ENCODE results near the gene STARD10.
"Not testable (repeated sequence)": the region's sequence is repeated elsewhere in the genome, so short reads cannot be mapped to it uniquely, and the experiment has no call there.

STARD10 gene

DNA sequence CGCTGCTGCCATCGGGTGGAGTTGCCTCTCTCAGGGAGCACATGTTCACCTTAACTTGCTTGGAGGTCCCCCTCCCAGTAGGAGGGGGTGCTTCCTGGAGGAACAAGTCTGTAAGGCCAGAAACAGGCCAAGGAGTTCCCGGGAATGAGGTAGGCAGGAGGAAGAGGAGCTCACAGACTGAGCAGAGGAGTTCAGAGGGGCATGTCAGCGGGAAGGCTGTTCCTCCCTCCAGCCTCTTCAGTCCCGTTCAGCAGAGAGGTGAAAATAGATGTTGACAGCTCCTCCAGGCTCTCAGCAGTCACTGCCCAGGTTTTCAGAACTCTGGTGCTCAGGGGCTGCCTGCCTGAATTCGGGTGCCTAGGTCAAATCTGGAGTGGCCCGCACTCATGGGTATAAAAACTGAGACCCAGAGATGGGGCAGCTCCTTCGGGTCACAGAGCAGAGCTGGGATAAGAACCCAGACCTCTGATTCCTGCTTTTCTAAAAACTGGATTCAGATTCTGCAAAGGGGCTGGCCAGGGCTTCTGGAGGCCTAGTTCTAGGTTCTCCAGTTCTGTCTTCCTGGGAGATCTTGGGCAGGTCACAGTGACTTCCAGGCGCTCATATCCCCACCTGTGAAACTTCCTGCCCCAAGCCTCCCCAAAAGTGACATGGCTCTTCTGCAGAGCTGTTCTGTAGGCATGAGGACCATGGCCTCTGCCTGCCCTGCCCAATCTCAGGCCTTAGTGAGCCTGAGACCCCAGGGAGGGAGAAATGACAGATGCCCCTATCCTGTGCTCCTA, 38.6 kb upstream of the STARD10 start:
- no peak overlapping the region for H3K9ac ChIP-seq (ENCODE audit: low read length)
- H3K4me3 ChIP-seq (ENCODE audit: low read length) = no peak overlapping the region
- H3K36me3 ChIP-seq (ENCODE audit: control insufficient read depth, insufficient read depth, low read length, severe bottlenecking) = peaks cover 4% of the 10 kb centered on the region
- peaks cover 16% of the 10 kb centered on the region for H3K4me1 ChIP-seq (ENCODE audit: control insufficient read depth, insufficient read depth, low read length)
- no peak for DNase-seq (ENCODE audit: low read depth)
- H3K27me3 ChIP-seq (replicated peaks; ENCODE audit: control insufficient read depth, insufficient read depth, low read length) = no peaks in the 10 kb centered on the region
- H3K9me3 ChIP-seq (ENCODE audit: control insufficient read depth, low read length) = no peaks in the 10 kb centered on the region

DNA sequence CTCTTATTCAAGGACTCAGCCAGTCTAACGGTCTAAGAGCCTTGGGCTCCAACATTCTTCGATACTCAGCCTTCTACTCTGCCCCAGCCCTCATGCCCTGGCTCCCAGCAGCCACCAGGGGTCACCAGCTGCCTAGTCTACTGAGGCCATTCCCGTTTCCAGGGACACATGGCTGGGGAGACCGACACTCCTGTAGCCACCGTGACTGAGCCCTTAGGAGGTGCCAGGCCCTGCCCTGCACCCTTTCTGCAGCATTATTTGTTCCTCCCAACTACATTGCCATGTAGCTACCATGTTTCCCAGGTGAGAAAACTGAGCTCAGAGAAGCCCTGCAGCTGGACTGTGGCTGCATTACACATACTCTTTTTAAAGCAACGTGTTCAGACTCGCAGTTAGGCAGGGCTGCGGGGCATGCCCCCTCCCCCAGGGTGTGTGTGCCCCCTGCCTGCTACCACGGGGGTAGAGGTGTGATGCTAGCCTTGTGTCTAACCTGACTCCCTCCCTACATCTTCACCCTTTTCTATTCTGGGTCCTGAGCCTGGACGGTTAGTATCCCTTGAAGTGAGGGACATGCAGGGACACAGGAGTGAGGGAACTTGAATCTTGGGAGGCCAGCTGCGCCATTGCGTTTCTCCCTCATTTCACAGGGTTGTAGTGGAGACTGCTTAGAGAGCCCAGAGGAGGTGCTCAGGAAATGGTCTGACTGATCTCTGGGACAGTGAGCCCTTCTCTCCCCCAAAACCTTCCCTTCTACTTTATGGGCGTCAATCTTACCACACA, 37.9 kb upstream of the STARD10 start:
- H3K4me3 ChIP-seq (ENCODE audit: low read length) = no peak overlapping the region
- DNase-seq (ENCODE audit: low read depth) = peak; percentile 90
- no peaks in the 10 kb centered on the region for H3K9me3 ChIP-seq (ENCODE audit: control insufficient read depth, low read length)
- no peaks in the 10 kb centered on the region for H3K36me3 ChIP-seq (ENCODE audit: control insufficient read depth, insufficient read depth, low read length, severe bottlenecking)
- no peaks in the 10 kb centered on the region for H3K27me3 ChIP-seq (replicated peaks; ENCODE audit: control insufficient read depth, insufficient read depth, low read length)
- peak overlapping the region; percentile 9 for H3K9ac ChIP-seq (ENCODE audit: low read length)
- peaks cover 16% of the 10 kb centered on the region for H3K4me1 ChIP-seq (ENCODE audit: control insufficient read depth, insufficient read depth, low read length)

DNA sequence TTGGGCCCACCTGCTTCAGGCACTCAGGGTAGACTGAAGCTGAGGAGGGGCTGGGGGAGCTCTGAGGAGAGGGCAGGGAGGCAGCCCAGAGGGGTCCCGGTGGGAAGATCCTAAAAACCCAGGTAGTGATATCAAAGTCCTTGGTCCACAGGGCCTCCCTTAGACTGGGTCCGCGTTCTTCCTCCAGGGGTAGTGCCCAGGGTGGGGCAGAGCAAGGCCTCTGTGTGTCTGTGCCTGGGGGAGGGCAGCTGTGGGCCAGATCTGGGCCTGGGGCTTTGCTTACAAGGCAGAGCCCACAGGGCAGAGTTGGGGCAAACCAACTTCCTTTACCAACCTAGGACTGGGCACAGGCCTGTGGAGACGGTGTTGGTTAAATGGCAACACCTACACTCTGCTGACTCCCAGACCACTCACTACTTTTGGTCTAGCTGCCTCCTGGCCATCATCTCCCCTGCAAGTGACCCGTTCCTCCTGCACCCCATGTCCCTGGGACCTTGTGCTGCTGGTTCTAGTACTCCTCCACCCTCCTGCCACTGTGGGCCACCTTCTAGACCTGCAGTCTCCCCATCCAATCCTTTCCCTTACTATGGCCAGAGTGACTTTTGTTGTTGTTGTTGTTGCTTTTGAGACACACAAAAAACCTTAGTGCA, 36.2 kb upstream of the STARD10 start:
- H3K9ac ChIP-seq (ENCODE audit: low read length) = no peak overlapping the region
- DNase-seq (ENCODE audit: low read depth) = no peak
- H3K4me1 ChIP-seq (ENCODE audit: control insufficient read depth, insufficient read depth, low read length) = peaks cover 13% of the 10 kb centered on the region
- H3K4me3 ChIP-seq (ENCODE audit: low read length) = no peak overlapping the region
- H3K36me3 ChIP-seq (ENCODE audit: control insufficient read depth, insufficient read depth, low read length, severe bottlenecking) = no peaks in the 10 kb centered on the region
- H3K27me3 ChIP-seq (replicated peaks; ENCODE audit: control insufficient read depth, insufficient read depth, low read length) = no peaks in the 10 kb centered on the region
- H3K9me3 ChIP-seq (ENCODE audit: control insufficient read depth, low read length) = no peaks in the 10 kb centered on the region

DNA sequence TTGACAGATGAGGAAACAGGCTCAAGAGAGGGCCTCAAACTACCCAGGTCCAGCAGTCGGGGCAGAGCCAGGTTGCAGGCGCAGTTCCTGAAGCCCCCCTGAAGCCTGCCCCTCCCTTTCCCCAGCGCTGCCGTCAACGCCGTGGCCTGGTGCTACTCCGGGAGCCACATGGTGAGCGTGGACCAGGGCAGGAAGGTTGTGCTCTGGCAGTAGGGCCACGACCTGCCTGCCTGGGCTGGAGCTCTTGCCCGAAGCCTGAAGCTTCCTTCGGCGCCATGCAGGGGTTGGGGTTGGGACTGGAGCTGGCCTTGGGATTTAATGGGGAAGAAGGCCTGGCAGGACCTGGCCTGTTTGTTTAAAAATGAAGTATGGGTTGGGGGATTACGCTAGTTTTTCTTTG, 35.3 kb upstream of the STARD10 start:
- peaks cover 11% of the 10 kb centered on the region for H3K4me1 ChIP-seq (ENCODE audit: control insufficient read depth, insufficient read depth, low read length)

DNA sequence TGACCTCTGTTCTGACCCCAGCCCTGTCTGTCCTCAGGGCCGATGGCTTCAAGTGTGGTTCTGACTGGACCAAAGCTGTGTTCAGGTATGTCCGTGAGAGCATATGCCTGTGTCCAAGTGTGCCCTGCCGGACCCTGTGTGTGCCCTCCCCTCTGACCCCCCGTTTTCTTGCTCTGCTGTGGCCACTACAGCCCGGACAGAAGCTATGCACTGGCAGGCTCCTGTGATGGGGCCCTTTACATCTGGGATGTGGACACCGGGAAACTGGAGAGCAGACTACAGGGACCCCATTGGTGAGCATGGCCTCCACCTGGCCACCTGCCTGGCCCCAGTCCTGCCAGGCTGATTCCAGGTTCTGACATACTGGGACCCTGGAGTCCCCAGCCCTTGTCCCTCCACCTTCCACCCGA, 34.9 kb upstream of the STARD10 start:
- no peak overlapping the region for H3K4me3 ChIP-seq (ENCODE audit: low read length)
- H3K36me3 ChIP-seq (ENCODE audit: control insufficient read depth, insufficient read depth, low read length, severe bottlenecking) = no peaks in the 10 kb centered on the region
- peaks cover 7% of the 10 kb centered on the region for H3K4me1 ChIP-seq (ENCODE audit: control insufficient read depth, insufficient read depth, low read length)
- peak overlapping the region; percentile 17 for H3K9ac ChIP-seq (ENCODE audit: low read length)
- no peak for DNase-seq (ENCODE audit: low read depth)
- no peaks in the 10 kb centered on the region for H3K9me3 ChIP-seq (ENCODE audit: control insufficient read depth, low read length)
- H3K27me3 ChIP-seq (replicated peaks; ENCODE audit: control insufficient read depth, insufficient read depth, low read length) = no peaks in the 10 kb centered on the region

More for the DNA sequence above, 35.3 kb upstream of the STARD10 start:
- Histone ChIP-seq H3K9me3 (ENCODE audit: control insufficient read depth, low read length) (no peaks in the 10 kb centered on the region), H3K9ac (ENCODE audit: low read length) (no peak overlapping the region), H3K36me3 (ENCODE audit: control insufficient read depth, insufficient read depth, low read length, severe bottlenecking) (no peaks in the 10 kb centered on the region), H3K27me3 (replicated peaks; ENCODE audit: control insufficient read depth, insufficient read depth, low read length) (no peaks in the 10 kb centered on the region), H3K4me3 (ENCODE audit: low read length) (no peak overlapping the region)
- no peak for DNase-seq (ENCODE audit: low read depth)

DNA sequence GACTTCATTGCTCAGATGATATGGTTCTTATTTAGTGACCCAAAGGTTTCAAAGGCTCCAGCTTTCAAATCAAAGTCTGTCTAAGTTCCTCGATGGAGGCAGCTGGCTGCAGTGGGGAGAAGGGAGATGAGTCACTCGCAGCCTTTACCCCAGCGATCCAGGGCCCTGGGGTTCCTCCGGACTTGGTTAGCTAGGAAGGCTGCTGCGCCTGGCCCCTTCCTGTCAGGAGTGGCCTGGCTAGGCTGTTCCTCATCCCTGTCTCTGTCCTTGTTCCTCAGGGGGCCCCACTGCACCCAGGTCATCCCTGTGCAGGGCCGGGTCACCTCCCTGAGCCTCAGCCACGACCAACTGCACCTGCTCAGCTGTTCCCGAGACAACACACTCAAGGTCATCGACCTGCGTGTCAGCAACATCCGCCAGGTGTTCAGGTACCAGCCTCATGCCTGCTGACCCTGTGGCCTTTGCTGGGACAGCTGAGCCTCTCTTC, 34.3 kb upstream of the STARD10 start:
- no peaks in the 10 kb centered on the region for H3K36me3 ChIP-seq (ENCODE audit: control insufficient read depth, insufficient read depth, low read length, severe bottlenecking)
- no peaks in the 10 kb centered on the region for H3K27me3 ChIP-seq (replicated peaks; ENCODE audit: control insufficient read depth, insufficient read depth, low read length)
- no peak for DNase-seq (ENCODE audit: low read depth)
- no peak overlapping the region for H3K4me3 ChIP-seq (ENCODE audit: low read length)
- H3K4me1 ChIP-seq (ENCODE audit: control insufficient read depth, insufficient read depth, low read length) = peaks cover 7% of the 10 kb centered on the region
- H3K9ac ChIP-seq (ENCODE audit: low read length) = peak overlapping the region; percentile 17
- no peaks in the 10 kb centered on the region for H3K9me3 ChIP-seq (ENCODE audit: control insufficient read depth, low read length)

DNA sequence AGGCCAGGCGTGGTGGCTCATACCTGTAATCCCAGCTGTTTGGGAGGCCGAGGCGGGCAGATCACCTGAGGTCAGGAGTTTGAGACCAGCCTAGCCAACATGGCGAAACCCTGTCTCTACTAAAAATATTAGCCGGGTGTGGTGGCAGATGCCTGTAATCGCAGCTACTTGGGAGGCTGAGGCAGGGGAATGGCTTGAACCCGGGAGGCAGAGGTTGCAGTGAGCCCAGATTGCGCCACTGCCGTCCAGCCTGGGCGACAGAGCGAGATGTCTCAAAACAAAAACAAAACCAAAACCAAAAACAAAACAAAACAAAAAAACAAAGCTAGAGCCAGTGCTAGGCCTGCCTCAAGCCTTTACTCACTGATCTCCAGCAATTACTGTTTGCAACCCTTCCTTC, 33.8 kb upstream of the STARD10 start:
- H3K36me3 ChIP-seq (ENCODE audit: control insufficient read depth, insufficient read depth, low read length, severe bottlenecking); H3K4me1 ChIP-seq (ENCODE audit: control insufficient read depth, insufficient read depth, low read length); H3K9me3 ChIP-seq (ENCODE audit: control insufficient read depth, low read length); DNase-seq (ENCODE audit: low read depth); H3K4me3 ChIP-seq (ENCODE audit: low read length); H3K27me3 ChIP-seq (replicated peaks; ENCODE audit: control insufficient read depth, insufficient read depth, low read length): not testable (repeated sequence)
- peak overlapping the region; percentile 17 for H3K9ac ChIP-seq (ENCODE audit: low read length)

DNA sequence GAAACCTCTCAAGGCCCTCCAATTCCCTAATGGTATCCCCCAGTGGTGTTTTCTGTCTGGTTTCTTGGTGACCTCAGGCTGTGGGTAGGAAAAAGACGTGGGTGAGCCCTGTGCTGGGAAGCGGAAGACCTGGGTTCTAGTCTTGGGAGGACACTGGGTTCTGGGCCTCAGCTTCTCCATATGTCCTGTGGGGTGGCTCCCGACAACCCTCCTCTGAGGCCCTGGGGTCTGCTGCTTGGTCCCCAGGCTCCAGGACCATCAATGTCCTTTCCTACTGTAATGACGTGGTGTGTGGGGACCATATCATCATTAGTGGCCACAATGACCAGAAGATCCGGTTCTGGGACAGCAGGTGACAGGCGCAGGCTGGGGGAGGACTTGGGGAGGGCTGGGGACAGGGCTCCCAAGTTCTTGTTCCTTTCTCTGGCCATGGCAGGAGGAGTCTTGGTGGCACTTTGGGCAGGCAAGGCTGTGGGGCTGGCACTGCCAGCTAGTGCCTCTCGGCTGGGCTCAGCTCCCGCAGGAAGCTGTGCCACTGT, 33.2 kb upstream of the STARD10 start:
- Histone ChIP-seq H3K4me1 (ENCODE audit: control insufficient read depth, insufficient read depth, low read length) (peaks cover 7% of the 10 kb centered on the region), H3K4me3 (ENCODE audit: low read length) (no peak overlapping the region), H3K36me3 (ENCODE audit: control insufficient read depth, insufficient read depth, low read length, severe bottlenecking) (no peaks in the 10 kb centered on the region), H3K27me3 (replicated peaks; ENCODE audit: control insufficient read depth, insufficient read depth, low read length) (no peaks in the 10 kb centered on the region), H3K9me3 (ENCODE audit: control insufficient read depth, low read length) (no peaks in the 10 kb centered on the region), H3K9ac (ENCODE audit: low read length) (no peak overlapping the region)
- no peak for DNase-seq (ENCODE audit: low read depth)

DNA sequence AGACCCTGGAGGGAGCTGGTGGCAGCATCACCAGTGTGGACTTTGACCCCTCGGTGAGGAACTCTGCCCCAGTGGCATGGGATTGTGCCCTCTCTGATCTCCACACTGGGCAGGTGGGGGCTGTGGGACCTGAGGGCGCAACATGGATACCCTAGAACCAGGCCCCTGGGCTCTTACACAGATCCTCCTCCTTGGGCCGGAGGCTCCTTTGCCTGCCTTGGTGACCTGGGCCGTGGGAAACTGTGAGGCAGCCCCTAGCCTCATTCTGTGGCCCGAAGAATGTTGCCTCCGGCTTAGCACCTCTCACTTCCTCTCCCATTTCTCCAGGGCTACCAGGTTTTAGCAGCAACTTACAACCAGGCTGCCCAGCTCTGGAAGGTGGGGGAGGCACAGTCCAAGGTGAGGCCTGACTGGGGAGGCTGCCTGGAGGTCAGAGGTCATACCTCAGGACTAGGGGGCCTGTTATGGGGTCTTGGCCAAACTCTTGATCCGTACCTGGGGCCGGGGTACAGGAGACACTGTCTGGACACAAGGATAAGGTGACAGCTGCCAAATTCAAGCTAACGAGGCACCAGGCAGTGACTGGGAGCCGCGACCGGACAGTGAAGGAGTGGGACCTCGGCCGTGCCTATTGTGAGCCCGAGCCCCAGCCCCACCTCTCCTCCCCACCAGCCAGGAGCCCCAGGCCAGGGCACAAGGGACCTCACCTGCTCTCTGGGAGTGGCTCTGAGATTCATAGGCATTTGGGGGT, 32.5 kb upstream of the STARD10 start:
- Histone ChIP-seq H3K36me3 (ENCODE audit: control insufficient read depth, insufficient read depth, low read length, severe bottlenecking) (no peaks in the 10 kb centered on the region), H3K27me3 (replicated peaks; ENCODE audit: control insufficient read depth, insufficient read depth, low read length) (no peaks in the 10 kb centered on the region), H3K4me3 (ENCODE audit: low read length) (no peak overlapping the region), H3K9me3 (ENCODE audit: control insufficient read depth, low read length) (no peaks in the 10 kb centered on the region), H3K4me1 (ENCODE audit: control insufficient read depth, insufficient read depth, low read length) (peaks cover 12% of the 10 kb centered on the region), H3K9ac (ENCODE audit: low read length) (no peak overlapping the region)
- DNase-seq (ENCODE audit: low read depth) = no peak

DNA sequence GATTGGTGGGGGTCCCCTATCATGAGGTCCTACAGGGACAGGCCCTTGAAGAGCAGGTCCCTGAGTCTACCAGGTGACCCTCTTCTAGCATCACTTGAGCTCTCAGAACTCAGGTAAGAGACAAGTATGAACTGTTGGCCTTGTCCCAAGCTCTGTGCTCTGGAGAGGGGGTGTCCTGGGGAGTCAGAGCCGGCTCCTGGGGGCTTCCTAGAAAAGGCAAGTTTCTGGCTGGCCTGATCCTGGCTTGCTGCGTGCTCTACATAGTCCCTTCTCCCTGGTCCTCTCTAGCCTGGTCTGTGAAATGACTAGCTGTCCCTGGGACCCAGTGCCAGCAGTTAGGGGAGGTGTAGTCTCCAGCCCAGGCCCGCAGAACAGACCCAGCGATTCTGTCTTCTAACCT, 31.8 kb upstream of the STARD10 start:
- DNase-seq (ENCODE audit: low read depth) = no peak
- H3K9me3 ChIP-seq (ENCODE audit: control insufficient read depth, low read length) = no peaks in the 10 kb centered on the region
- H3K4me1 ChIP-seq (ENCODE audit: control insufficient read depth, insufficient read depth, low read length) = peaks cover 15% of the 10 kb centered on the region
- no peak overlapping the region for H3K4me3 ChIP-seq (ENCODE audit: low read length)
- no peaks in the 10 kb centered on the region for H3K27me3 ChIP-seq (replicated peaks; ENCODE audit: control insufficient read depth, insufficient read depth, low read length)
- H3K9ac ChIP-seq (ENCODE audit: low read length) = no peak overlapping the region
- H3K36me3 ChIP-seq (ENCODE audit: control insufficient read depth, insufficient read depth, low read length, severe bottlenecking) = no peaks in the 10 kb centered on the region
